HEK293 (cell line): ENCODE data around the gene GPR62.
A peak's percentile ranks its signal among the peaks of the same experiment; 100 is the strongest.

ENCODE experiments used
- BCL6B ChIP-seq: fragments of 450-650 bp; formaldehyde crosslinking; IDR thresholded peaks from 2 replicates; pipeline ENCODE4 v1.5.1; 2017; ENCODE audit warnings: missing biosample characterization, missing genetic modification characterization
- GLIS1 ChIP-seq: fragments of 450-650 bp; formaldehyde crosslinking; IDR thresholded peaks from 2 replicates; pipeline ENCODE4 v1.5.1; 2016; ENCODE audit warnings: missing biosample characterization, missing genetic modification characterization
- HIC1 ChIP-seq: fragments of 450-650 bp; formaldehyde crosslinking; IDR thresholded peaks from 2 replicates; pipeline ENCODE4 v1.5.1; 2016; ENCODE audit warnings: missing biosample characterization, missing genetic modification characterization
- IKZF3 ChIP-seq: fragments of 450-650 bp; IDR thresholded peaks from 2 replicates; pipeline ENCODE4 v1.5.0; 2018; ENCODE audit warnings: missing biosample characterization, mild to moderate bottlenecking, missing genetic modification characterization, moderate library complexity
- KLF16 ChIP-seq: fragments of 450-650 bp; formaldehyde crosslinking; IDR thresholded peaks from 2 replicates; pipeline ENCODE4 v1.5.1; 2017; ENCODE audit warnings: missing biosample characterization, missing genetic modification characterization
- MEIS1 ChIP-seq: sonication (generic); formaldehyde crosslinking; IDR thresholded peaks from 2 replicates; pipeline ENCODE4 v1.8.1; 2022; ENCODE audit warnings: missing genetic modification reagents, mild to moderate bottlenecking, borderline replicate concordance
- MYNN ChIP-seq: fragments of 450-650 bp; formaldehyde crosslinking; IDR thresholded peaks from 2 replicates; pipeline ENCODE4 v1.5.1; 2016; ENCODE audit warnings: missing biosample characterization, missing genetic modification characterization, borderline replicate concordance
- OSR2 ChIP-seq: fragments of 450-650 bp; formaldehyde crosslinking; IDR thresholded peaks from 2 replicates; pipeline ENCODE4 v1.5.1; 2016; ENCODE audit warnings: missing biosample characterization, missing genetic modification characterization
- PATZ1 ChIP-seq: fragments of 450-650 bp; formaldehyde crosslinking; IDR thresholded peaks from 2 replicates; pipeline ENCODE4 v1.5.1; 2016; ENCODE audit warnings: missing biosample characterization, missing genetic modification characterization
- SP3 ChIP-seq: fragments of 450-650 bp; formaldehyde crosslinking; IDR thresholded peaks from 2 replicates; pipeline ENCODE4 v1.5.1; 2016; ENCODE audit warnings: missing biosample characterization, missing genetic modification characterization
- YY1 ChIP-seq: fragments of 450-650 bp; formaldehyde crosslinking; IDR thresholded peaks from 2 replicates; pipeline ENCODE4 v1.5.1; 2018; ENCODE audit warnings: missing biosample characterization, missing genetic modification characterization
- ZBTB21 ChIP-seq: fragments of 450-650 bp; formaldehyde crosslinking; IDR thresholded peaks from 2 replicates; pipeline ENCODE4 v1.5.1; 2017; ENCODE audit warnings: missing biosample characterization, missing genetic modification characterization
- ZEB2 ChIP-seq: fragments of 450-650 bp; formaldehyde crosslinking; IDR thresholded peaks from 2 replicates; pipeline ENCODE4 v1.5.1; 2016; ENCODE audit warnings: missing biosample characterization, missing genetic modification characterization
- ZNF175 ChIP-seq: fragments of 450-650 bp; formaldehyde crosslinking; IDR thresholded peaks from 2 replicates; pipeline ENCODE4 v1.5.1; 2016; ENCODE audit warnings: missing biosample characterization, missing genetic modification characterization
- ZNF239 ChIP-seq: fragments of 450-650 bp; formaldehyde crosslinking; IDR thresholded peaks from 2 replicates; pipeline ENCODE4 v1.5.1; 2016; ENCODE audit warnings: missing biosample characterization, missing genetic modification characterization
- ZNF266 ChIP-seq: fragments of 450-650 bp; formaldehyde crosslinking; IDR thresholded peaks from 2 replicates; pipeline ENCODE4 v1.5.1; 2016; ENCODE audit warnings: missing biosample characterization, missing genetic modification characterization, low read depth
- ZNF280D ChIP-seq: fragments of 450-650 bp; formaldehyde crosslinking; IDR thresholded peaks from 2 replicates; pipeline ENCODE4 v1.5.1; 2016; ENCODE audit warnings: missing biosample characterization, missing genetic modification characterization
- ZNF311 ChIP-seq: fragments of 450-650 bp; formaldehyde crosslinking; IDR thresholded peaks from 2 replicates; pipeline ENCODE4 v1.5.1; 2017; ENCODE audit warnings: missing biosample characterization, missing genetic modification characterization, borderline replicate concordance
- ZNF362 ChIP-seq: fragments of 450-650 bp; formaldehyde crosslinking; IDR thresholded peaks from 2 replicates; pipeline ENCODE4 v1.5.1; 2016; ENCODE audit warnings: missing biosample characterization, missing genetic modification characterization
- ZNF433 ChIP-seq: fragments of 450-650 bp; formaldehyde crosslinking; IDR thresholded peaks from 2 replicates; pipeline ENCODE4 v1.5.1; 2016; ENCODE audit warnings: missing biosample characterization, missing genetic modification characterization, low read depth
- ZNF510 ChIP-seq: fragments of 450-650 bp; formaldehyde crosslinking; IDR thresholded peaks from 2 replicates; pipeline ENCODE4 v1.5.1; 2018; ENCODE audit warnings: mild to moderate bottlenecking, missing genetic modification characterization, missing biosample characterization; ENCODE audit not compliant: insufficient replicate concordance
- ZNF544 ChIP-seq: fragments of 450-650 bp; formaldehyde crosslinking; IDR thresholded peaks from 2 replicates; pipeline ENCODE4 v1.5.0; 2017; ENCODE audit warnings: missing biosample characterization, missing genetic modification characterization
- ZNF558 ChIP-seq: fragments of 450-650 bp; formaldehyde crosslinking; IDR thresholded peaks from 2 replicates; pipeline ENCODE4 v1.5.1; 2016; ENCODE audit warnings: missing biosample characterization, missing genetic modification characterization
- ZNF580 ChIP-seq: fragments of 450-650 bp; formaldehyde crosslinking; IDR thresholded peaks from 2 replicates; pipeline ENCODE4 v1.5.1; 2016; ENCODE audit warnings: missing biosample characterization, missing genetic modification characterization
- ZNF610 ChIP-seq: fragments of 450-650 bp; formaldehyde crosslinking; IDR thresholded peaks from 2 replicates; pipeline ENCODE4 v1.5.1; 2016; ENCODE audit warnings: missing biosample characterization, missing genetic modification characterization, borderline replicate concordance
- ZNF677 ChIP-seq: fragments of 450-650 bp; IDR thresholded peaks from 2 replicates; pipeline ENCODE4 v1.5.0; 2018; ENCODE audit warnings: missing biosample characterization, mild to moderate bottlenecking, missing genetic modification characterization, moderate library complexity
- ZNF76 ChIP-seq: fragments of 450-650 bp; formaldehyde crosslinking; IDR thresholded peaks from 2 replicates; pipeline ENCODE4; 2016; ENCODE audit warnings: low read depth, missing biosample characterization, missing genetic modification characterization, borderline replicate concordance
- ZNF776 ChIP-seq: fragments of 450-650 bp; formaldehyde crosslinking; IDR thresholded peaks from 2 replicates; pipeline ENCODE4 v1.5.0; 2017; ENCODE audit warnings: missing biosample characterization, missing genetic modification characterization, borderline replicate concordance
- ZNF791 ChIP-seq: fragments of 450-650 bp; formaldehyde crosslinking; IDR thresholded peaks from 2 replicates; pipeline ENCODE4 v1.5.1; 2016; ENCODE audit warnings: missing biosample characterization, missing genetic modification characterization
- ZNF830 ChIP-seq: fragments of 450-650 bp; IDR thresholded peaks from 2 replicates; pipeline ENCODE4 v1.5.0; 2018; ENCODE audit warnings: missing biosample characterization, missing genetic modification characterization, low read depth, mild to moderate bottlenecking, moderate library complexity

Gene GPR62

GRCh38 chr3:51995346-51996163 is 40.4 kb downstream of the GPR62 start, which contains the start of gene RPL29 (continued):
- 0 out of 2 replicates have a peak, but pooled peaks have one; percentile 58 for TF ChIP-seq ZNF280D (tag by site-specific recombination)
- TF ChIP-seq MEIS1 (CRISPR knock-in tag), result no peak
- TF ChIP-seq ZNF776 (tag by site-specific recombination), result no peak
- TF ChIP-seq ZNF544 (tag by site-specific recombination), result no peak
- TF ChIP-seq ZNF362 (tag by site-specific recombination), result no peak
- peak; percentile 77 for TF ChIP-seq ZEB2 (tag by site-specific recombination)
- TF ChIP-seq SP3 (tag by site-specific recombination), result peak; percentile 83
- no peak for TF ChIP-seq ZNF677 (tag by site-specific recombination)
- peak; percentile 85 for TF ChIP-seq ZNF580 (tag by site-specific recombination)
- no peak for TF ChIP-seq GLIS1 (tag by site-specific recombination)
- TF ChIP-seq ZNF510 (tag by site-specific recombination), result no peak
- TF ChIP-seq ZNF311 (tag by site-specific recombination), result no peak
- TF ChIP-seq OSR2 (tag by site-specific recombination), result no peak
- TF ChIP-seq PATZ1 (tag by site-specific recombination), result 0 out of 2 replicates have a peak, but pooled peaks have one; percentile 35
- no peak for TF ChIP-seq BCL6B (tag by site-specific recombination)
- no peak for TF ChIP-seq IKZF3
- TF ChIP-seq KLF16 (tag by site-specific recombination), result peak; percentile 82
- peak; percentile 41 for TF ChIP-seq ZNF610 (tag by site-specific recombination)
- TF ChIP-seq HIC1 (tag by site-specific recombination), result no peak
- TF ChIP-seq YY1 (tag by site-specific recombination), result peak; percentile 60; the same call in 1 of the 2 replicates
- TF ChIP-seq ZNF266, result no peak
- peak; percentile 96 for TF ChIP-seq ZNF76 (tag by site-specific recombination)
- TF ChIP-seq ZNF239 (tag by site-specific recombination), result peak; percentile 86; the same call in 1 of the 2 replicates
- TF ChIP-seq ZNF830 (tag by site-specific recombination), result no peak
- no peak for TF ChIP-seq ZNF433 (tag by site-specific recombination)
- TF ChIP-seq ZNF791, result no peak
- peak; percentile 65 for TF ChIP-seq ZBTB21
- TF ChIP-seq ZNF558 (tag by site-specific recombination), result no peak
- TF ChIP-seq MYNN (tag by site-specific recombination), result no peak
- TF ChIP-seq ZNF175, result no peak
